ENCODE results near the gene PTPRD.

The PTPRD gene

GRCh38 chr9:10248890-10249289, 363.9 kb downstream of the PTPRD start:
- no peak overlapping the region for H2BK5ac ChIP-seq (ENCODE audit: low read depth, low read length, poor library complexity)
- no peak overlapping the region for H3K4me2 ChIP-seq (ENCODE audit: low read length)
- H2AFZ ChIP-seq (ENCODE audit: insufficient read depth, low read length, poor library complexity), result no peak overlapping the region
- no peak overlapping the region for H2AK5ac ChIP-seq (ENCODE audit: low read length)
- no peak overlapping the region for H3K9ac ChIP-seq (ENCODE audit: low read length)
- H3K23ac ChIP-seq (ENCODE audit: low read length), result no peak overlapping the region
- no CpG with 5 or more reads among the region's 1 CpG for WGBS (ENCODE audit: extremely low coverage, insufficient coverage, insufficient read length)
- H3K27me3 ChIP-seq (ENCODE audit: insufficient read depth, low read length), result no peaks in the 10 kb centered on the region
- no peaks in the 10 kb centered on the region for H3K4me1 ChIP-seq (ENCODE audit: control insufficient read depth in 1 of 2, insufficient read depth in 2 of 2, low read length in 2 of 2)
- no peak overlapping the region for H4K12ac ChIP-seq (ENCODE audit: low read depth, low read length)
- no peak overlapping the region for H4K91ac ChIP-seq (ENCODE audit: low read depth, low read length)
- no peaks in the 10 kb centered on the region for H3K9me3 ChIP-seq (ENCODE audit: insufficient read depth, low read depth, low read length)
- no peak overlapping the region for H3K14ac ChIP-seq (ENCODE audit: low read length)
- H4K8ac ChIP-seq (ENCODE audit: low read depth, low read length), result no peak overlapping the region
- no peaks in the 10 kb centered on the region for H3K36me3 ChIP-seq (ENCODE audit: control insufficient read depth in 1 of 2, insufficient read depth in 2 of 2, low read length in 2 of 2)
- H3K4ac ChIP-seq (ENCODE audit: low read depth, low read length), result no peak overlapping the region
- H3K79me1 ChIP-seq (ENCODE audit: low read length), result no peaks in the 10 kb centered on the region
- H3K18ac ChIP-seq (ENCODE audit: low read length), result no peak overlapping the region
- no peak overlapping the region for H2BK120ac ChIP-seq (ENCODE audit: insufficient read depth, low read length, poor library complexity)
- no peak for DNase-seq
- no peak overlapping the region for H3K4me3 ChIP-seq (ENCODE audit: low read depth, low read length)
- H3K27ac ChIP-seq (ENCODE audit: low read depth, low read length), result no peak overlapping the region
- no peaks in the 10 kb centered on the region for H3K79me2 ChIP-seq (ENCODE audit: control insufficient read depth, insufficient read depth, low read length, poor library complexity)
- H2BK12ac ChIP-seq (ENCODE audit: low read length), result no peak overlapping the region

DNA sequence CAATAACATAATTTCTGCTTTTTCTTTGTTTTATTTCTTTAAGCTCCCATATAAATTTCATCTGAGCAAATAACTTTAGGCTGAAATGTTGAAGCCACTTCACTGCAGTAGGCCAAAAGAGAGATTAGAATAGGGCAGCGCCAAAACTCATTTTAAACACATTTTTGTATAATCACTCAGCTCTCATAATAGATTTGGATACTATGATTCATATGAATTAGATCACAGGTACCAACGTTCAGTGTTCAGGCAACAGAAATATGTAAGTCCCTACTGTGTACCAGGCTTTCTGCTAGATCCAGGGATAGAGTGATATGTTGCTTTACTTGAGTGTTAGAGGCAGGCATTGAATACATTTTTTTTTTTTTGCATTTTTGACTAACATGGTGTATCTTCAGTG, 370.5 kb downstream of the PTPRD start:
- no peak overlapping the region for H2AFZ ChIP-seq (ENCODE audit: insufficient read depth, low read length, poor library complexity)

GRCh38 chr9:10238087-10238486, 374.7 kb downstream of the PTPRD start:
- H3K4me3 ChIP-seq (ENCODE audit: low read depth, low read length), result no peak overlapping the region
- H3K14ac ChIP-seq (ENCODE audit: low read length), result no peak overlapping the region
- no peak overlapping the region for H3K4ac ChIP-seq (ENCODE audit: low read depth, low read length)
- H3K4me1 ChIP-seq (ENCODE audit: control insufficient read depth in 1 of 2, insufficient read depth in 2 of 2, low read length in 2 of 2), result no peaks in the 10 kb centered on the region
- H4K12ac ChIP-seq (ENCODE audit: low read depth, low read length), result no peak overlapping the region
- no CpG with 5 or more reads among the region's 1 CpG for WGBS (ENCODE audit: extremely low coverage, insufficient coverage, insufficient read length)
- H2BK120ac ChIP-seq (ENCODE audit: insufficient read depth, low read length, poor library complexity), result no peak overlapping the region
- H3K79me2 ChIP-seq (ENCODE audit: control insufficient read depth, insufficient read depth, low read length, poor library complexity), result no peaks in the 10 kb centered on the region
- H3K23ac ChIP-seq (ENCODE audit: low read length), result no peak overlapping the region
- H3K9ac ChIP-seq (ENCODE audit: low read length), result no peak overlapping the region
- no peak overlapping the region for H3K4me2 ChIP-seq (ENCODE audit: low read length)
- H4K8ac ChIP-seq (ENCODE audit: low read depth, low read length), result no peak overlapping the region
- H2BK5ac ChIP-seq (ENCODE audit: low read depth, low read length, poor library complexity), result no peak overlapping the region
- no peak overlapping the region for H4K91ac ChIP-seq (ENCODE audit: low read depth, low read length)
- H2BK12ac ChIP-seq (ENCODE audit: low read length), result no peak overlapping the region
- H2AFZ ChIP-seq (ENCODE audit: insufficient read depth, low read length, poor library complexity), result no peak overlapping the region
- DNase-seq, result no peak
- no peak overlapping the region for H3K18ac ChIP-seq (ENCODE audit: low read length)
- no peak overlapping the region for H2AK5ac ChIP-seq (ENCODE audit: low read length)
- no peaks in the 10 kb centered on the region for H3K9me3 ChIP-seq (ENCODE audit: insufficient read depth, low read depth, low read length)
- H3K36me3 ChIP-seq (ENCODE audit: control insufficient read depth in 1 of 2, insufficient read depth in 2 of 2, low read length in 2 of 2), result no peaks in the 10 kb centered on the region
- no peaks in the 10 kb centered on the region for H3K79me1 ChIP-seq (ENCODE audit: low read length)
- no peak overlapping the region for H3K27ac ChIP-seq (ENCODE audit: low read depth, low read length)
- H3K27me3 ChIP-seq (ENCODE audit: insufficient read depth, low read length), result no peaks in the 10 kb centered on the region

More for the DNA sequence above, 370.5 kb downstream of the PTPRD start:
- Histone ChIP-seq H3K9ac (ENCODE audit: low read length) (no peak overlapping the region), H3K27ac (ENCODE audit: low read depth, low read length) (no peak overlapping the region), H3K27me3 (ENCODE audit: insufficient read depth, low read length) (no peaks in the 10 kb centered on the region), H3K4ac (ENCODE audit: low read depth, low read length) (no peak overlapping the region), H2AK5ac (ENCODE audit: low read length) (no peak overlapping the region), H2BK12ac (ENCODE audit: low read length) (no peak overlapping the region), H3K4me1 (ENCODE audit: control insufficient read depth in 1 of 2, insufficient read depth in 2 of 2, low read length in 2 of 2) (no peaks in the 10 kb centered on the region), H4K91ac (ENCODE audit: low read depth, low read length) (no peak overlapping the region), H3K9me3 (ENCODE audit: insufficient read depth, low read depth, low read length) (no peaks in the 10 kb centered on the region), H2BK120ac (ENCODE audit: insufficient read depth, low read length, poor library complexity) (no peak overlapping the region), H4K12ac (ENCODE audit: low read depth, low read length) (no peak overlapping the region), H3K4me2 (ENCODE audit: low read length) (no peak overlapping the region), H3K79me1 (ENCODE audit: low read length) (no peaks in the 10 kb centered on the region), H3K36me3 (ENCODE audit: control insufficient read depth in 1 of 2, insufficient read depth in 2 of 2, low read length in 2 of 2) (no peaks in the 10 kb centered on the region), H3K79me2 (ENCODE audit: control insufficient read depth, insufficient read depth, low read length, poor library complexity) (no peaks in the 10 kb centered on the region), H3K18ac (ENCODE audit: low read length) (no peak overlapping the region), H3K14ac (ENCODE audit: low read length) (no peak overlapping the region), H2BK5ac (ENCODE audit: low read depth, low read length, poor library complexity) (no peak overlapping the region), H4K8ac (ENCODE audit: low read depth, low read length) (no peak overlapping the region), H3K4me3 (ENCODE audit: low read depth, low read length) (no peak overlapping the region), H3K23ac (ENCODE audit: low read length) (no peak overlapping the region)
- DNase-seq, result no peak
- no CpG with 5 or more reads among the region's 2 CpGs for WGBS (ENCODE audit: extremely low coverage, insufficient coverage, insufficient read length)

GRCh38 chr9:10237584-10237983, 375.2 kb downstream of the PTPRD start:
- Histone ChIP-seq H3K4me3 (ENCODE audit: low read depth, low read length) (no peak overlapping the region), H2BK5ac (ENCODE audit: low read depth, low read length, poor library complexity) (no peak overlapping the region), H4K12ac (ENCODE audit: low read depth, low read length) (no peak overlapping the region), H4K91ac (ENCODE audit: low read depth, low read length) (no peak overlapping the region), H3K79me2 (ENCODE audit: control insufficient read depth, insufficient read depth, low read length, poor library complexity) (no peaks in the 10 kb centered on the region), H2AFZ (ENCODE audit: insufficient read depth, low read length, poor library complexity) (no peak overlapping the region), H3K23ac (ENCODE audit: low read length) (no peak overlapping the region), H2BK120ac (ENCODE audit: insufficient read depth, low read length, poor library complexity) (no peak overlapping the region), H2BK12ac (ENCODE audit: low read length) (no peak overlapping the region), H3K27ac (ENCODE audit: low read depth, low read length) (no peak overlapping the region), H3K36me3 (ENCODE audit: control insufficient read depth in 1 of 2, insufficient read depth in 2 of 2, low read length in 2 of 2) (no peaks in the 10 kb centered on the region), H2AK5ac (ENCODE audit: low read length) (no peak overlapping the region), H3K4ac (ENCODE audit: low read depth, low read length) (no peak overlapping the region), H3K18ac (ENCODE audit: low read length) (no peak overlapping the region), H4K8ac (ENCODE audit: low read depth, low read length) (no peak overlapping the region), H3K14ac (ENCODE audit: low read length) (no peak overlapping the region), H3K9me3 (ENCODE audit: insufficient read depth, low read depth, low read length) (no peaks in the 10 kb centered on the region), H3K27me3 (ENCODE audit: insufficient read depth, low read length) (no peaks in the 10 kb centered on the region), H3K79me1 (ENCODE audit: low read length) (no peaks in the 10 kb centered on the region), H3K4me2 (ENCODE audit: low read length) (no peak overlapping the region), H3K4me1 (ENCODE audit: control insufficient read depth in 1 of 2, insufficient read depth in 2 of 2, low read length in 2 of 2) (no peaks in the 10 kb centered on the region), H3K9ac (ENCODE audit: low read length) (no peak overlapping the region)
- no peak for DNase-seq
